HepG2 (cell line): Measurements from ENCODE around the gene GGTLC2. TPM values are rescaled to one million over a fixed set of nuclear protein-coding genes. Genes with fewer than 3 reads are reported as not detected.

ENCODE experiments used
- ATAC-seq: fragments of 200-7000 bp; cut with Tn5 transposase; 3 replicates; pipeline ENCODE4 v1.9.1; 2020; ENCODE audit warnings: mild to moderate bottlenecking, moderate library complexity
- BruUV-seq: library from RNA; stranded (reverse); fragments of 400-500 nt; replicated peaks from 2 replicates; lab custom pipeline; 2021; lab: Mats Ljungman, UMichigan
- CTCF ChIA-PET: fragments of 300-600 bp; formaldehyde crosslinking; extraction: SDS; loops from one replicate; lab custom pipeline; 2021; ENCODE audit warnings: low total read pairs, inconsistent platforms, low intra/inter-chr PET ratio; lab: Yijun Ruan, JAX
- POLR2A ChIA-PET: fragments of 350-600 bp; sonication (Branson Sonifier 250); formaldehyde crosslinking; loops from one replicate; lab custom pipeline; 2020; ENCODE audit warnings: antibody characterized with exemption, inconsistent platforms; lab: Yijun Ruan, JAX
- DNase-seq: peaks from one replicate; pipeline ENCODE4 v3.0.0-alpha.2; 2015; ENCODE audit warnings: low spot score
- FAIRE-seq: peaks from 3 replicates; lab custom pipeline; 2011; peaks lifted over from hg19 to GRCh38; lab: Jason Lieb, UNC
- H2AFZ ChIP-seq: one replicate; pipeline ENCODE4 v1.6.1; 2011; ENCODE audit warnings: low read length, inconsistent platforms
- H3K27ac ChIP-seq: fragments of 300-600 bp; 3 replicates; pipeline ENCODE4 v1.8.0; 2011; ENCODE audit warnings: mixed run types, mild to moderate bottlenecking, mixed read lengths, low read length, inconsistent platforms; ENCODE audit not compliant: insufficient read depth; ENCODE audit errors: extremely low read length
- H3K27me3 ChIP-seq, 2 experiments: fragments of 200-600 bp in 1 of 2; 2 replicates in 1 of 2; 3 replicates in 1 of 2; pipeline versions ENCODE4 v1.6.0 to v1.8.0; 2011; ENCODE audit warnings: low read length in 2 of 2, mild to moderate bottlenecking in 2 of 2, moderate library complexity in 2 of 2, inconsistent platforms in 1 of 2; ENCODE audit not compliant: insufficient read depth in 2 of 2, control insufficient read depth in 1 of 2
- H3K36me3 ChIP-seq, 2 experiments: fragments of 200-600 bp in 1 of 2; replicated peaks in 1 of 2; 2 replicates in 1 of 2; 3 replicates in 1 of 2; pipeline versions ENCODE4 v1.5.1 to v1.8.0; 2011; ENCODE audit warnings: low read length in 2 of 2, inconsistent platforms in 1 of 2; ENCODE audit not compliant: insufficient read depth in 2 of 2, control insufficient read depth in 1 of 2
- H3K4me1 ChIP-seq: 2 replicates; pipeline ENCODE4 v1.5.1; 2012; ENCODE audit warnings: low read length, inconsistent platforms; ENCODE audit not compliant: insufficient read depth
- H3K4me2 ChIP-seq: 2 replicates; pipeline ENCODE4 v1.6.0; 2011; ENCODE audit warnings: low read depth, low read length, inconsistent platforms
- H3K4me3 ChIP-seq, 3 experiments: fragments of 200-600 bp in 1 of 3; sonication (generic), shearing (Covaris generic) in 1 of 3; replicated peaks in 1 of 3; 2 replicates each; pipeline ENCODE4 v1.5.1; 2011 to 2016; ENCODE audit warnings: low read length in 3 of 3, inconsistent platforms in 2 of 3, low read depth in 2 of 3, mild to moderate bottlenecking in 2 of 3, control low read depth in 1 of 3, mixed read lengths in 1 of 3; ENCODE audit not compliant: insufficient read depth in 1 of 3
- H3K79me2 ChIP-seq: one replicate; pipeline ENCODE4 v1.6.1; 2011; ENCODE audit warnings: low read length, inconsistent platforms; ENCODE audit not compliant: insufficient read depth
- H3K9ac ChIP-seq: 2 replicates; pipeline ENCODE4 v1.6.0; 2011; ENCODE audit warnings: mild to moderate bottlenecking, low read depth, low read length, inconsistent platforms; ENCODE audit not compliant: insufficient read depth
- H3K9me3 ChIP-seq: 2 replicates; pipeline ENCODE4 v1.5.1; 2012; ENCODE audit warnings: mild to moderate bottlenecking, low read length
- H4K20me1 ChIP-seq: 2 replicates; pipeline ENCODE4 v1.6.0; 2011; ENCODE audit warnings: inconsistent platforms, mild to moderate bottlenecking, low read length, moderate library complexity; ENCODE audit not compliant: insufficient read depth
- CSRNP2 ChIP-seq: sonication (generic); formaldehyde crosslinking; conservative IDR thresholded peaks from 2 replicates; pipeline ENCODE4 v1.8.0; 2022; ENCODE audit warnings: low read depth, missing genetic modification reagents
- DNMT3B ChIP-seq: conservative IDR thresholded peaks from 2 replicates; pipeline ENCODE4 v1.6.1; 2016; ENCODE audit warnings: missing biosample characterization, control low read depth
- HNF4A ChIP-seq: sonication (generic); formaldehyde crosslinking; IDR thresholded peaks from 2 replicates; pipeline ENCODE4 v1.4.0; 2020; ENCODE audit warnings: missing genetic modification reagents
- IRX3 ChIP-seq: sonication (generic); formaldehyde crosslinking; IDR thresholded peaks from 2 replicates; pipeline ENCODE4 v1.8.1; 2023; ENCODE audit warnings: mild to moderate bottlenecking, low read depth, missing genetic modification reagents, borderline replicate concordance
- KLF16 ChIP-seq, 2 experiments: sonication (generic) in 1 of 2; formaldehyde crosslinking in 1 of 2; IDR thresholded peaks; 2 replicates each; pipeline versions ENCODE4 v1.6.1 to v1.8.0; 2016 to 2023; ENCODE audit warnings: missing genetic modification reagents in 2 of 2, missing compliant biosample characterization in 1 of 2
- MAX ChIP-seq: IDR thresholded peaks from 2 replicates; pipeline ENCODE4 v1.6.1; 2012; ENCODE audit warnings: inconsistent platforms
- NR2F6 ChIP-seq, 2 experiments: IDR thresholded peaks; 2 replicates each; pipeline ENCODE4 v1.6.1; 2016; ENCODE audit warnings: antibody characterized with exemption in 1 of 2, mild to moderate bottlenecking in 1 of 2
- ONECUT2 ChIP-seq: sonication (generic); formaldehyde crosslinking; IDR thresholded peaks from 2 replicates; pipeline ENCODE4 v1.4.0; 2020; ENCODE audit warnings: missing genetic modification reagents
- PITX1 ChIP-seq: sonication (generic); formaldehyde crosslinking; IDR thresholded peaks from 2 replicates; pipeline ENCODE4 v1.5.1; 2020; ENCODE audit warnings: mild to moderate bottlenecking, missing genetic modification reagents
- STAG1 ChIP-seq: sonication (generic); formaldehyde crosslinking; IDR thresholded peaks from 2 replicates; pipeline ENCODE4 v1.4.0; 2020; ENCODE audit warnings: missing genetic modification reagents
- TSC22D2 ChIP-seq: sonication (generic); formaldehyde crosslinking; IDR thresholded peaks from 2 replicates; pipeline ENCODE4 v1.5.1; 2020; ENCODE audit warnings: missing genetic modification reagents, mild to moderate bottlenecking, borderline replicate concordance
- U2AF1 ChIP-seq: fragments of 200-400 bp; formaldehyde crosslinking; optimal IDR thresholded peaks from 2 replicates; pipeline ENCODE3; 2017; ENCODE audit warnings: mild to moderate bottlenecking, low read depth, low read length
- ZFP41 ChIP-seq: sonication (generic); formaldehyde crosslinking; IDR thresholded peaks from 2 replicates; pipeline ENCODE4 v1.4.0; 2020; ENCODE audit warnings: mild to moderate bottlenecking, missing genetic modification reagents, borderline replicate concordance
- ZNF205 ChIP-seq: IDR thresholded peaks from 2 replicates; pipeline ENCODE4 v1.6.1; 2018; ENCODE audit warnings: missing biosample characterization, missing genetic modification reagents
- ZNF460 ChIP-seq: sonication (generic); formaldehyde crosslinking; IDR thresholded peaks from 2 replicates; pipeline ENCODE4 v1.5.1; 2020; ENCODE audit warnings: missing genetic modification reagents, mild to moderate bottlenecking, borderline replicate concordance
- ZNF468 ChIP-seq: sonication (generic); formaldehyde crosslinking; IDR thresholded peaks from 2 replicates; pipeline ENCODE4 v1.8.0; 2022; ENCODE audit warnings: mild to moderate bottlenecking, moderate library complexity, missing genetic modification reagents
- ZNF512B ChIP-seq: sonication (generic); formaldehyde crosslinking; IDR thresholded peaks from 2 replicates; pipeline ENCODE4 v1.5.1; 2020; ENCODE audit warnings: missing genetic modification reagents, mild to moderate bottlenecking, borderline replicate concordance
- ZNF576 ChIP-seq: sonication (generic); formaldehyde crosslinking; IDR thresholded peaks from 2 replicates; pipeline ENCODE4 v1.4.0; 2020; ENCODE audit warnings: mild to moderate bottlenecking, missing genetic modification reagents
- ZNF850 ChIP-seq: sonication (generic); formaldehyde crosslinking; conservative IDR thresholded peaks from 2 replicates; pipeline ENCODE4 v1.9.0; 2021; ENCODE audit warnings: mild to moderate bottlenecking, missing genetic modification reagents
- WGBS: methylation state at CpG from one replicate; pipeline ENCODE4 v1.1.6; 2017; ENCODE audit warnings: low lambda C conversion rate; 5-methylcytosine and 5-hydroxymethylcytosine counted together
- in situ Hi-C: cut with HindIII; loops from 2 replicates; pipeline ENCODE4 v1.10.0; 2017; ENCODE audit warnings: low pct_unique_long_range_greater_than_20kb; ENCODE audit not compliant: extremely low pct_ligation_motif_present
- intact Hi-C: fragments of 100-400 bp; cut with micrococcal nuclease; formaldehyde crosslinking; loops from one replicate; pipeline ENCODE4 v1.10.0; 2022; ENCODE audit not compliant: unreplicated experiment
- polyA plus RNA-seq, 8 experiments: library from polyadenylated mRNA; depleted of rRNA in 3 of 8; stranded (reverse) in 7 of 8; unstranded in 1 of 8; fragments of >200 nt; fragmentation: Illumina TruSeq in 4 of 8; extraction: Trizol in 4 of 8; gene quantifications; 2 replicates each; pipeline versions ENCODE4 v1.2.1 to v1.2.3, GENCODE V29; 2011 to 2016; ENCODE audit warnings: low read depth in 4 of 8, missing spikeins in 1 of 8, mixed read lengths in 1 of 8; ENCODE audit not compliant: insufficient read depth in 1 of 8
- total RNA-seq, 5 experiments: library from RNA; depleted of rRNA; stranded (reverse); fragments of >200 nt; fragmentation: Illumina TruSeq; extraction: Trizol; gene quantifications; 2 replicates each; pipeline ENCODE4 v1.2.3, GENCODE V29; 2016; ENCODE audit warnings: low read depth in 1 of 5

Gene GGTLC2
- total and polyA plus RNA-seq, 2 of the 13 experiments (the other 11 are each of a cell fraction or from before 2014, with no cell fraction given): not detected

- peak; percentile 11 for DNase-seq
- in situ Hi-C loops: no loop called here
- TF ChIP-seq ZNF512B (CRISPR knock-in tag): no peak
- TF ChIP-seq NR2F6 (IDR thresholded peaks at IDR 0.05): no peak
- TF ChIP-seq NR2F6 (CRISPR knock-in tag; IDR thresholded peaks at IDR 0.05): no peak
- peak; percentile 62 for TF ChIP-seq MAX
- TF ChIP-seq IRX3: no peak
- no peak for TF ChIP-seq U2AF1
- TF ChIP-seq PITX1 (CRISPR knock-in tag): 0 out of 2 replicates have a peak, but pooled peaks have one; percentile 22
- no peak for TF ChIP-seq ONECUT2 (CRISPR knock-in tag)
- TF ChIP-seq KLF16 (CRISPR knock-in tag; IDR thresholded peaks at IDR 0.05): no peak
- TF ChIP-seq ZNF850 (CRISPR knock-in tag): no peak
- TF ChIP-seq ZNF468 (CRISPR knock-in tag): no peak
- TF ChIP-seq ZNF576 (CRISPR knock-in tag): no peak
- TF ChIP-seq CSRNP2 (CRISPR knock-in tag): no peak
- TF ChIP-seq ZNF205: no peak
- TF ChIP-seq ZNF460 (CRISPR knock-in tag): no peak
- no peak for TF ChIP-seq HNF4A (CRISPR knock-in tag)
- TF ChIP-seq TSC22D2: no peak
- no peak for TF ChIP-seq ZFP41 (CRISPR knock-in tag)
- TF ChIP-seq STAG1: peak; percentile 37
- no peak for TF ChIP-seq DNMT3B (CRISPR knock-in tag)
These were observed 22.1 kb downstream of the GGTLC2 start for GRCh38 chr22:22666307-22667091.

More at GRCh38 chr22:22666307-22667091, 22.1 kb downstream of the GGTLC2 start:
- no peaks in the 10 kb centered on the region for H3K36me3 ChIP-seq
- H3K4me2 ChIP-seq: no peak overlapping the region
- ChIA-PET POLR2A (no interaction called here), CTCF (no interaction called here)
- BruUV-seq: no TSS peak
- no peak overlapping the region for H3K9ac ChIP-seq
- no peaks in the 10 kb centered on the region for H4K20me1 ChIP-seq
- no peaks in the 10 kb centered on the region for H3K4me1 ChIP-seq
- H3K27ac ChIP-seq: no peak overlapping the region
- H3K4me3 ChIP-seq: no peak overlapping the region
- peaks cover 2 to 13% of the 10 kb centered on the region in 2 experiments; a peak in 4 of 5 replicates for H3K27me3 ChIP-seq
- no peak overlapping the region for H2AFZ ChIP-seq
- FAIRE-seq (no peak), ATAC-seq (peak; percentile 95)
- intact Hi-C loops: no loop called here
- H3K79me2 ChIP-seq: no peaks in the 10 kb centered on the region
- H3K9me3 ChIP-seq: no peaks in the 10 kb centered on the region
- WGBS: no CpG with 5 or more reads among the region's 7 CpGs
